Progenitor cell of endocrine pancreas (in vitro differentiated cells): Measurements from ENCODE around the gene OSBPL5. TPM values are rescaled to one million over a fixed set of nuclear protein-coding genes. Genes with fewer than 3 reads are reported as not detected.

Source experiments
- DNase-seq: peaks from one replicate; pipeline ENCODE4 v3.0.0; 2021; ENCODE audit warnings: low spot score; ENCODE audit not compliant: unreplicated experiment
- H3K27ac Mint-ChIP-seq: 2 replicates; pipeline ENCODE4 v1.8.0; 2021; ENCODE audit warnings: mild to moderate bottlenecking, moderate library complexity, mixed read lengths
- H3K27me3 Mint-ChIP-seq: 2 replicates; pipeline ENCODE4 v1.8.0; 2021; ENCODE audit warnings: mixed read lengths
- H3K36me3 Mint-ChIP-seq: 2 replicates; pipeline ENCODE4 v1.8.0; 2022; ENCODE audit warnings: mixed read lengths; ENCODE audit not compliant: insufficient read depth
- H3K4me1 Mint-ChIP-seq: 2 replicates; pipeline ENCODE4 v1.8.0; 2021; ENCODE audit warnings: low read depth, mixed read lengths
- H3K4me3 Mint-ChIP-seq: 2 replicates; pipeline ENCODE4 v1.8.0; 2021; ENCODE audit warnings: low read depth, mild to moderate bottlenecking, moderate library complexity, mixed read lengths
- H3K9me3 Mint-ChIP-seq: 2 replicates; pipeline ENCODE4 v1.8.0; 2021; ENCODE audit warnings: low read depth, mixed read lengths
- total RNA-seq: library from RNA; stranded (reverse); gene quantifications from 2 replicates; pipeline ENCODE4 v1.2.1, GENCODE V29; 2021
- TF ChIP-seq, protein P1 (sequence below): fragments of 200-600 bp; sonication (generic); IDR thresholded peaks from one replicate; pipeline ENCODE4 v1.5.0; 2021; ENCODE audit warnings: antibody characterized with exemption, mild to moderate bottlenecking; ENCODE audit not compliant: unreplicated experiment

OSBPL5 gene
- total RNA-seq, 1 donor from 2014 or later = 11.9 TPM

DNA sequence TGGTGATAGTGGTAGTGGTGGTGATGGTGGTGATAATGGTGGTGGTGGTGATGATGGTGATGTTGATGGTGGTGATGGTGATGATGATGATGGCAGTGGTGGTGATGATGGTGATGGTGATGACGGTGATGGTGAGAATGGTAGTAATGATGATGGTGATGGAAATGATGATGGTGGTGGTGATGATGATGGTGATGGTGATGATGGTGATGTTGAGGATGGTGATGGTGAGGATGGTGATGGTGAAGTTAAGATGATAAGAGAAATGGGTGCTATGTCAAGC lies 41.8 kb upstream of the OSBPL5 start:
- Mint-ChIP-seq H3K27ac (no peak overlapping the region), H3K9me3 (peaks cover 6% of the 10 kb centered on the region), H3K27me3 (peaks cover 50% of the 10 kb centered on the region), H3K36me3 (no peaks in the 10 kb centered on the region), H3K4me1 (no peaks in the 10 kb centered on the region), H3K4me3 (no peak overlapping the region)
- no peak for DNase-seq
- TF ChIP-seq, protein P1, sequence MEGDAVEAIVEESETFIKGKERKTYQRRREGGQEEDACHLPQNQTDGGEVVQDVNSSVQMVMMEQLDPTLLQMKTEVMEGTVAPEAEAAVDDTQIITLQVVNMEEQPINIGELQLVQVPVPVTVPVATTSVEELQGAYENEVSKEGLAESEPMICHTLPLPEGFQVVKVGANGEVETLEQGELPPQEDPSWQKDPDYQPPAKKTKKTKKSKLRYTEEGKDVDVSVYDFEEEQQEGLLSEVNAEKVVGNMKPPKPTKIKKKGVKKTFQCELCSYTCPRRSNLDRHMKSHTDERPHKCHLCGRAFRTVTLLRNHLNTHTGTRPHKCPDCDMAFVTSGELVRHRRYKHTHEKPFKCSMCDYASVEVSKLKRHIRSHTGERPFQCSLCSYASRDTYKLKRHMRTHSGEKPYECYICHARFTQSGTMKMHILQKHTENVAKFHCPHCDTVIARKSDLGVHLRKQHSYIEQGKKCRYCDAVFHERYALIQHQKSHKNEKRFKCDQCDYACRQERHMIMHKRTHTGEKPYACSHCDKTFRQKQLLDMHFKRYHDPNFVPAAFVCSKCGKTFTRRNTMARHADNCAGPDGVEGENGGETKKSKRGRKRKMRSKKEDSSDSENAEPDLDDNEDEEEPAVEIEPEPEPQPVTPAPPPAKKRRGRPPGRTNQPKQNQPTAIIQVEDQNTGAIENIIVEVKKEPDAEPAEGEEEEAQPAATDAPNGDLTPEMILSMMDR = no peak

DNA sequence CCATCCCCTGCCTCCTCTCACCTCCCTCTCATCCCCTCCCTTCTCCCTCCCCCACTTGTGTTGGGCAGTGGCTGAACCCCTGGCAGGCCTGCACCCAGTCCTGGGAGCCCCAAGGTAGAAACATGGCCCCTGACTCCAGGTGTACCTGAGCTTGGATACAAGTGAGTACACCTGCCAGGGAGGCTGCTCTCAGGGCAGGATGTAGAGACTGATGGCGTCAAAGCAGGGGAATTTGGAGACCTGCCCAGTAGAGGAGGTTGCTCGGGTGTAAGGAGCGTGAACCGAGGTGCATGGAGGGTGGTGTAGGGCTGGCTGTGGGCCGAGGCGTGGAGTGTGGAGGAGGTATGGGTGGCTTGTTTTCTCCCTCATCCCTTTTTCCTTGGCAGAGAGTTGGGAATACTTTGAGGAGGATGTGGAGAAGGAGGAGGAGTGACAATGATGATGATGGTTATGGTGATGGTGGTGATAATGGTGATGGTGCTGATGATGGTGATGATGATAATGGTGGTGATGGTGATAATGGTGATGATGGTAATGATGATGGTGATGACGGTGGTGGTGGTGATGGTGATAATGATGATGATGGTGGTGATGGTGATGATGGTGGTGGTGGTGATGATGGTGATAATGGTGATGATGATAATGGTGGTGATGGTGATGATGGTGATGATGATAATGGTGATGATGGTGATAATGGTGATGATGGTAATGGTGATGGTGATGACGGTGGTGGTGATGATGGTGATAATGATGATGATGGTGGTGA lies 41.2 kb upstream of the OSBPL5 start:
- H3K9me3 Mint-ChIP-seq = peaks cover under 1% of the 10 kb centered on the region
- no peaks in the 10 kb centered on the region for H3K36me3 Mint-ChIP-seq
- no peaks in the 10 kb centered on the region for H3K4me1 Mint-ChIP-seq
- DNase-seq = no peak
- H3K27ac Mint-ChIP-seq = no peak overlapping the region
- peaks cover 50% of the 10 kb centered on the region for H3K27me3 Mint-ChIP-seq
- TF ChIP-seq, protein P1 = no peak
- no peak overlapping the region for H3K4me3 Mint-ChIP-seq

DNA sequence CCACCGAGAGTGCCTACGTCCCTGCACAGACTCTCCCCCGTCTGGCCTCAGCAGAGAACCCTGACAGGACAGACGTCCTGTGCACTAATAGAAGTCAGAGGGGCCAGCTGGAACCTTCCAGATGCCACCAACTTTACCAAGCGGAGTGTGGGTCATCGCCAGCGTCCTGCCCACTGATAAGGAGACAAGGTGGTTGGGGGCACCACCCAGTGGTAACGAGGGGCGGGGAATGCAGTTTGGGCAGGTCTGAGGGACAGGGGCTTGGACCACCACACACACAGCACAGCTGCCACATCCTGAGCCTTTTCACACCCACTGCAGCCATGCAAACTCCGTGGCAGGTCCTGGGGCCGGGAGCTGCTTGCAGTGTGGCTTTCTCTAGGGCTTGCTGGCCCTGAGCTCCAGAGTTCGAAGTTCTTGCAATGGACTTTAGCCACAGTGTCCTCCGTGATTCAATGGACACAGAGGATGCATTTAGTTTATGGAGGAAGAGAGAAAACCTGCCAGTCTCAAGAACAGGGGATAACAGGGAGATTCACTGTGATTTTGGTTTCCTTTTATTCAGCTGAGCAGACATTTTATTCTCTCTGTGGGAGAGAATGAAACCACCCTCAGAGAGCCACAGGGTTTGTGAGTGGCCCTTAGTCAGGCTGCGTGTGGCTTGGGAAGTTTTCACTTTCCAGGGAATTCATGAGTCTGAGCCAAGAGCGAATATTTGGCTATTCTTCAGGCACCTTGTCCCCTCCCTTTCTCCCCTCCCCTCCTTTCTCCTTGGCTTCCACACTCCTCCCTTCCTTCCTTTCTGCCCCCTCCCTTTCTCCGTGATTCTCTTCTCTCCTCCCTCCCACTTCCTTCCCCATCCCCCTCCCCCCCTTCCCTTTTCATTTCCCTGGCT lies 40.4 kb upstream of the OSBPL5 start:
- Mint-ChIP-seq H3K4me3 (no peak overlapping the region), H3K36me3 (no peaks in the 10 kb centered on the region), H3K27ac (no peak overlapping the region), H3K4me1 (no peaks in the 10 kb centered on the region), H3K9me3 (no peaks in the 10 kb centered on the region), H3K27me3 (peaks cover 58% of the 10 kb centered on the region)
- DNase-seq = no peak
- TF ChIP-seq, protein P1 = no peak

DNA sequence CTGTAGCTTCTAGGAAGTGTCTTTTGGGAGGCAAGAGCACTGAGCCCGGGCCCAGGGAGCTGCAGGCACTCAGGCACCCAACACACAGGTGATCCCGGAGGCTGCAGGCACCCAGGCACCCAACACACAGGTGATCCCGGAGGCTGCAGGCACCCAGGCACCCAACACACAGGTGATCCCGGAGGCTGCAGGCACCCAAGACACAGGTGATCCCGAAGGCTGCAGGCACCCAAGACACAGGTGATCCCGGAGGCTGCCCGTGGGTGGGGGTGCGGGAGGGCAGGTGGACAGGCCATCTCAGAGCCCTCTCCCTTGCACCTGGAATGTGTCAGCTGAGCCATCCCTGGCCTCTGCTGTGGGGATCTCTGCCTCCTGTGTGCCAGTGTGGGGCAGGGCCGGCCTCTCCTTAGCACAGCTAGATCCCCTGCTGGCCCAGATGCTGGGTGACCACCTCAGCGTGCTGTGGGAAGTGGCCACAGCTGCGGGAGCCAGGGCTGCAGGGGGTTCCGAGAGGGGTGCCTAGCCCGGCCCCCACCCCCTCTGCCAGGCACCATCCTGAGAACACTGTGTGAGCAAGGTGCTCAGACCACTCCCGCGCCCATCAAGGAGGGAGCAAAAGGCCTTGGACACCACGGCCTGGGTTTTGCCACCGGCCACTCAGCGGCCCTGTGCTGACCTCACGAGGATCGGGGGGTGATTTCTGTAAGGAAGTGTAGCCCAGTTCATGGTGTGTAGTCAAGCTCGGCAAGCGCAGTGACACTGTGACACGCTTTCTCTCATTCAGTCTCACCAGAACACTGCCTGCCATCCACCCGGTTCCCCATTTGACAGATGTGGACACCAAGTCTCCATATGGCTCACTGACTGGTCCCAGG lies 39.3 kb upstream of the OSBPL5 start:
- no peak overlapping the region for H3K4me3 Mint-ChIP-seq
- no peaks in the 10 kb centered on the region for H3K9me3 Mint-ChIP-seq
- TF ChIP-seq, protein P1 = no peak
- H3K4me1 Mint-ChIP-seq = no peaks in the 10 kb centered on the region
- no peak for DNase-seq
- H3K27ac Mint-ChIP-seq = no peak overlapping the region
- H3K36me3 Mint-ChIP-seq = no peaks in the 10 kb centered on the region
- H3K27me3 Mint-ChIP-seq = peaks cover 62% of the 10 kb centered on the region
